T-helper 22 cell (primary cell): ENCODE results near the gene SURF4.
"Not testable (repeated sequence)": the region's sequence is repeated elsewhere in the genome, so short reads cannot be mapped to it uniquely, and the experiment has no call there.

Source experiments
- DNase-seq: peaks from one replicate; pipeline ENCODE4 v3.0.0-alpha.2; 2020; ENCODE audit warnings: low read depth

SURF4 gene

GRCh38 chr9:133397370-133397769 lies 21.5 kb upstream of the SURF4 start:
- no peak for DNase-seq

GRCh38 chr9:133396952-133397351 lies 21.1 kb upstream of the SURF4 start:
- DNase-seq: no peak

- DNase-seq: no peak
These were observed 18.9 kb upstream of the SURF4 start for GRCh38 chr9:133394687-133395271.

- DNase-seq: no peak
These were observed 17.5 kb upstream of the SURF4 start for GRCh38 chr9:133393399-133393798.

- not testable (repeated sequence) for DNase-seq
These were observed 16.4 kb upstream of the SURF4 start for GRCh38 chr9:133392308-133392707.

- not testable (repeated sequence) for DNase-seq
These were observed 15.6 kb upstream of the SURF4 start for GRCh38 chr9:133391449-133391848.

- DNase-seq: no peak
These were observed 14.9 kb upstream of the SURF4 start for GRCh38 chr9:133390713-133391112.

GRCh38 chr9:133389562-133389961 lies 13.7 kb upstream of the SURF4 start:
- DNase-seq: no peak

GRCh38 chr9:133389025-133389557 lies 13.2 kb upstream of the SURF4 start:
- DNase-seq: no peak

GRCh38 chr9:133387680-133388079 lies 11.8 kb upstream of the SURF4 start:
- DNase-seq: no peak

- DNase-seq: no peak
These were observed 10.5 kb upstream of the SURF4 start for GRCh38 chr9:133386338-133386737.

- DNase-seq: no peak
These were observed 9.6 kb upstream of the SURF4 start for GRCh38 chr9:133385452-133385851.

- no peak for DNase-seq
These were observed 9.0 kb upstream of the SURF4 start for GRCh38 chr9:133384736-133385321.

GRCh38 chr9:133383438-133383837 lies 7.6 kb upstream of the SURF4 start:
- DNase-seq: no peak

GRCh38 chr9:133382507-133383141 lies 6.8 kb upstream of the SURF4 start:
- DNase-seq: no peak

GRCh38 chr9:133380734-133381133 lies 4.9 kb upstream of the SURF4 start:
- no peak for DNase-seq

GRCh38 chr9:133379153-133380086 lies 3.6 kb upstream of the SURF4 start:
- DNase-seq: no peak

GRCh38 chr9:133378408-133378962 lies 2.6 kb upstream of the SURF4 start:
- no peak for DNase-seq

- DNase-seq: no peak
These were observed 1.9 kb upstream of the SURF4 start for GRCh38 chr9:133377721-133378216.

- not testable (repeated sequence) for DNase-seq
These were observed 1.4 kb upstream of the SURF4 start for GRCh38 chr9:133377280-133377679.

GRCh38 chr9:133375116-133375723 lies 640 bp downstream of the SURF4 start:
- no peak for DNase-seq
